ENCODE results near the gene CD36.
"Not testable (repeated sequence)": the region's sequence is repeated elsewhere in the genome, so short reads cannot be mapped to it uniquely, and the experiment has no call there.

CD36 gene

DNA sequence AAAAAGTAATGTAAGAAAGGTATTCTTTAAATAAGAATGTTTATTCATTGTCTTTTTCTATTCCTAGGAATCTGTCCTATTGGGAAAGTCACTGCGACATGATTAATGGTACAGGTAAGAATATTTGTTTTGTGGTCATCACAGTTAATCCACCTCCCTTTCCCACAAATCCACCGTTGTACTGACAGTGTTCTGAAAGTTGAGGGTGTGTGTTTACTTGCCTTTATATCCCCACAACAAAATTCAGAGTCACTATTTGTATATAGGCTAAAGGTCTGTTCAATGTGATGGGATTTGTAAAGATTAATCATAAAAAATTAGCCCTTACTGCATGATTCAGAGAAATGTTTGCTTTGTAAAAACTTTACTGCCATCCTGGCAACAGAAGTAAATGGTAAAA is 27.9 kb downstream of the CD36 start:
- no peaks in the 10 kb centered on the region for H3K27me3 ChIP-seq
- no peaks in the 10 kb centered on the region for H3K9me3 ChIP-seq
- no peak overlapping the region for H3K27ac ChIP-seq
- H3K4me1 ChIP-seq (ENCODE audit: control insufficient read depth in 1 of 2, insufficient read depth in 1 of 2, low read depth in 1 of 2, low read length in 1 of 2) = peaks cover 11% of the 10 kb centered on the region in 2 experiments
- H3K4me3 ChIP-seq (ENCODE audit: low read depth in 1 of 2, low read length in 1 of 2) = no peak overlapping the region
- TF ChIP-seq, protein P1, sequence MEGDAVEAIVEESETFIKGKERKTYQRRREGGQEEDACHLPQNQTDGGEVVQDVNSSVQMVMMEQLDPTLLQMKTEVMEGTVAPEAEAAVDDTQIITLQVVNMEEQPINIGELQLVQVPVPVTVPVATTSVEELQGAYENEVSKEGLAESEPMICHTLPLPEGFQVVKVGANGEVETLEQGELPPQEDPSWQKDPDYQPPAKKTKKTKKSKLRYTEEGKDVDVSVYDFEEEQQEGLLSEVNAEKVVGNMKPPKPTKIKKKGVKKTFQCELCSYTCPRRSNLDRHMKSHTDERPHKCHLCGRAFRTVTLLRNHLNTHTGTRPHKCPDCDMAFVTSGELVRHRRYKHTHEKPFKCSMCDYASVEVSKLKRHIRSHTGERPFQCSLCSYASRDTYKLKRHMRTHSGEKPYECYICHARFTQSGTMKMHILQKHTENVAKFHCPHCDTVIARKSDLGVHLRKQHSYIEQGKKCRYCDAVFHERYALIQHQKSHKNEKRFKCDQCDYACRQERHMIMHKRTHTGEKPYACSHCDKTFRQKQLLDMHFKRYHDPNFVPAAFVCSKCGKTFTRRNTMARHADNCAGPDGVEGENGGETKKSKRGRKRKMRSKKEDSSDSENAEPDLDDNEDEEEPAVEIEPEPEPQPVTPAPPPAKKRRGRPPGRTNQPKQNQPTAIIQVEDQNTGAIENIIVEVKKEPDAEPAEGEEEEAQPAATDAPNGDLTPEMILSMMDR (IDR thresholded peaks at IDR 0.05) = no peak
- H3K36me3 ChIP-seq = no peaks in the 10 kb centered on the region

DNA sequence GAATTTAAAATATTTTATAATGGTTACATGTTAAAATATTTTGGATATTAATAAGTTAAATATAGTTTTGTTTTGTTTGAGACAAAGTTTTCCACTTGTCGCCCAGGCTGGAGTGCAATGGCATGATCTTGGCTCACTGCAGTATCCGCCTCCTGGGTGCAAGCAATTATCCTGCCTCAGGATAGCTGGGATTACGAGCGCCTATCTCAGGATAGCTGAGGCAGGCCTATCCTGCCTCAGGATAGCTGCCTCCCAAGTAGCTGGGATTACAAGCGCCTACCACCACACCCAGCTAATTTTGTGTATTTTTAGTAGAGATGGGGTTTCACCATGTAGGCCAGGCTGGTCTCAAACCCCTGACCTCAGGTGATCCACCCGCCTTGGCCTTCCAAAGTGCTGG is 30.9 kb downstream of the CD36 start:
- H3K27me3 ChIP-seq; H3K4me3 ChIP-seq (ENCODE audit: low read depth in 1 of 2, low read length in 1 of 2); H3K36me3 ChIP-seq; H3K9me3 ChIP-seq; H3K4me1 ChIP-seq (ENCODE audit: control insufficient read depth in 1 of 2, insufficient read depth in 1 of 2, low read depth in 1 of 2, low read length in 1 of 2); H3K27ac ChIP-seq: not testable (repeated sequence)

DNA sequence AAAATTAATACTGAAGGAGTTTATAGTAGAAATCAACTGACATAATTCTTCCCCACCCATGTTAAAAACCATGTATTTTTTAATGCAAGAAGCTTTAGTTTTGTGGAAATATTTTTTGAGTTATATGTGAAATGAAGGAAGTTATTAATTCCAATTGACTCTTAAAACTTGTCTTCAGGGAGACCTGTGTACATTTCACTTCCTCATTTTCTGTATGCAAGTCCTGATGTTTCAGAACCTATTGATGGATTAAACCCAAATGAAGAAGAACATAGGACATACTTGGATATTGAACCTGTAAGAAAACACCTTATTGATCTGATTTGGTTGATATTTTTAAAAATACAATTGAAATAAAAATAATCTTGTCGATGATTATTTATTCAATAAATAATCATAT is 33.3 kb downstream of the CD36 start:
- Histone ChIP-seq H3K4me3 (ENCODE audit: low read depth in 1 of 2, low read length in 1 of 2) (no peak overlapping the region), H3K4me1 (ENCODE audit: control insufficient read depth in 1 of 2, insufficient read depth in 1 of 2, low read depth in 1 of 2, low read length in 1 of 2) (no peaks in the 10 kb centered on the region), H3K9me3 (no peaks in the 10 kb centered on the region), H3K27ac (no peak overlapping the region), H3K27me3 (no peaks in the 10 kb centered on the region), H3K36me3 (no peaks in the 10 kb centered on the region)
- TF ChIP-seq, protein P1 (IDR thresholded peaks at IDR 0.05) = no peak

DNA sequence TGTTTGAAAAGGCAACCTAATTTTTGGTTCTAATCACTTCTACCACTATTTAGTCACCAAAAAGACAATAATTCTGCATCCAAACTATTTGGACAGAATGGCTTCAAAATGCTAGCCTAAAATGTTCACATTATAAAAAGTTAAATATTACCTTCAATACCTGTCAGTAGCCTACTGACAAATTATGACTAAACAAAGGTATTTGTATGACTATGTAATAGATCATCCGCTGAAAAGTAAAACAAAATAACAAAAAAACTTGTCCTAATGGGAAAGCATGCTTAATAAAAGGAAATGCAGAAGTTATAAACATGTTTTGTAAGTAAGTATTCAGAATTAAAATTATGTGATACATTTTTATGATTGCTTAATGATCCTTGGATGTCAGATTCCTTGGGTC is 36.6 kb downstream of the CD36 start:
- H3K27ac ChIP-seq = no peak overlapping the region
- no peaks in the 10 kb centered on the region for H3K9me3 ChIP-seq
- H3K4me3 ChIP-seq (ENCODE audit: low read depth in 1 of 2, low read length in 1 of 2) = no peak overlapping the region
- no peaks in the 10 kb centered on the region for H3K36me3 ChIP-seq
- H3K27me3 ChIP-seq = no peaks in the 10 kb centered on the region
- TF ChIP-seq, protein P1 (IDR thresholded peaks at IDR 0.05) = no peak
- no peaks in the 10 kb centered on the region for H3K4me1 ChIP-seq (ENCODE audit: control insufficient read depth in 1 of 2, insufficient read depth in 1 of 2, low read depth in 1 of 2, low read length in 1 of 2)

DNA sequence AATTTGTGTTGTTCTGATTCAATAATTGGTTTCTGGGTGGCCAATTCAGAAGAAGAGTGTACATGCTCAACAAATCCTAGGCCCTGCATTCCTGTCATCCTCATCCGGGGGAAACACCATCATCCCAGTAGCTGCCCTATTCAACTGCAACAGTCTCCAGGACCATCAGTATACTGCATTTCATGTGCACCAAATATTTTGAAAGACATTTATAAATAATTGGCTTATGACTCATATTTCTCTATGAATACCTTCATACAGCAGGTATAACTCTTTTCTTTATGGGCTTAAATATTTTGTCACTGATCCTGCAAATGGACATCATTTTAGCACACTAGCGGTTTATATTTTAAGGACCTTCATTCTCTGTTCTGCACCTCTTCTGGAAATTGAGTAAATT is 38.0 kb downstream of the CD36 start:
- H3K36me3 ChIP-seq = no peaks in the 10 kb centered on the region
- no peak overlapping the region for H3K4me3 ChIP-seq (ENCODE audit: low read depth in 1 of 2, low read length in 1 of 2)
- TF ChIP-seq, protein P1 (IDR thresholded peaks at IDR 0.05) = no peak
- H3K27ac ChIP-seq = no peak overlapping the region
- no peaks in the 10 kb centered on the region for H3K4me1 ChIP-seq (ENCODE audit: control insufficient read depth in 1 of 2, insufficient read depth in 1 of 2, low read depth in 1 of 2, low read length in 1 of 2)
- no peaks in the 10 kb centered on the region for H3K27me3 ChIP-seq
- H3K9me3 ChIP-seq = no peaks in the 10 kb centered on the region

DNA sequence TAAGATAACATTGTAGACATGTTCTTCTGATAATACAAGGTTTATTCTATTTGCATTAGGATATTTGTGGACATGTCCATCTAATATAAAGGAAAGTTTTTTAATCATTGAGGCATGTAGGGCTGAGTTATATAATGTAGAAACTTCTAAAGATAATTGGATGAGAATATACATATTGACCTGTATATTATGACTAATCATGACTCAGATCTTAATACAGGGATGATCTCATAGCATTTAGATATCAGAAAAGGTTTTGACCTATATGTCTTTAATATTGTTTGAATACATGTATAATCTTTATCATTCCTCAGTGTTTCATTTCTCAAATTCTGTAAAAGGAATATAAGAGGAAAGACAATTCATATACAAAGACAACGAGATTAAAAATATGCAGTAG is 39.2 kb downstream of the CD36 start:
- Histone ChIP-seq H3K27ac (no peak overlapping the region), H3K36me3 (no peaks in the 10 kb centered on the region), H3K4me1 (ENCODE audit: control insufficient read depth in 1 of 2, insufficient read depth in 1 of 2, low read depth in 1 of 2, low read length in 1 of 2) (no peaks in the 10 kb centered on the region), H3K4me3 (ENCODE audit: low read depth in 1 of 2, low read length in 1 of 2) (no peak overlapping the region), H3K9me3 (no peaks in the 10 kb centered on the region), H3K27me3 (no peaks in the 10 kb centered on the region)
- TF ChIP-seq, protein P1 (IDR thresholded peaks at IDR 0.05) = no peak
